GM19099 (cell line): Measurements from ENCODE around the gene SMAD2.

Experiments
- POLR2A ChIP-seq: IDR thresholded peaks from 3 replicates; pipeline ENCODE4 v1.6.1; 2011; ENCODE audit warnings: low read depth; ENCODE audit not compliant: insufficient read length; ENCODE audit errors: extremely low read depth

Gene SMAD2

GRCh38 chr18:47801817-47802216 lies 128.6 kb downstream of the SMAD2 start:
- TF ChIP-seq POLR2A = no peak

DNA sequence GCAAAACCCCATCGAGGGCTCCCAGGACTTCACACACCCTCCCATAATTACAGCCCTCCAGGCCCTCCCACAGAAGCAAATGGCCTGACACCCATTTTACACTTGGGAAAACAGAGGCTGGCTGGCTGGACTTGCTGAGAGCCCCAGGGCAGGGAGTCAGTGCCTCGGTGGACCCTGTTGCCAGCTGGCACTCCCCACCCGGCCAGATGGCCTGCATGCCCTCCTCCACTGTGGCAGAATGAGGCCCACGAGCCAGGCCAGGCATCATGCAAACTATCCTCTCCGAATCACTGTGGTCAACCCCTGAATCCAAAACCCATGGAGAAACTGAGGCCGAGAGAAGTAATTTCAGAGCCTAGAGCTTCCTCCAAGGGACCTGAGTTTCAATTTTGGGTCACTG lies 129.7 kb downstream of the SMAD2 start:
- no peak for TF ChIP-seq POLR2A

GRCh38 chr18:47800248-47800647 lies 130.2 kb downstream of the SMAD2 start:
- no peak for TF ChIP-seq POLR2A

- no peak for TF ChIP-seq POLR2A
These were observed 131.1 kb downstream of the SMAD2 start for GRCh38 chr18:47799376-47799775.

DNA sequence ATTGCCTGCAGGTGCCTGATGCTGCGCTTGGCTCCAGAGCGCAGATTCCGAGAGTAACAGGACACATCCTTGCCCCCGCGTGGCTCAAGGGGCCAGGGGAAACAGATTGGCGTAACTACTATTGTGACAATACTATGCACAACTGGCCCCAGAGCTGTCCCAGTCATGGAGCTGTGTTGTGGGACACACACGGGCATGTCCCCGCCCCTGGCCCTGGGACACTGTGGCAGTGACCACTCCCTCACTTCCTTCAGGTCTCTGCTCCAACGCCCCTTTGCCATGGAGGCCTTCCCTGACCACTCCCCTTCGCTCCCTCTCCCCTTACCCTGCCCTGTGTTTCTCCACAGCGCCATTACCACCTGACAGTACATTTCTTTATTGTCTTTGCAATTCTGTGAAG lies 132.1 kb downstream of the SMAD2 start:
- no peak for TF ChIP-seq POLR2A

- no peak for TF ChIP-seq POLR2A
These were observed 133.3 kb downstream of the SMAD2 start for GRCh38 chr18:47797126-47797525.

GRCh38 chr18:47795434-47795814 lies 135.0 kb downstream of the SMAD2 start:
- TF ChIP-seq POLR2A = no peak

DNA sequence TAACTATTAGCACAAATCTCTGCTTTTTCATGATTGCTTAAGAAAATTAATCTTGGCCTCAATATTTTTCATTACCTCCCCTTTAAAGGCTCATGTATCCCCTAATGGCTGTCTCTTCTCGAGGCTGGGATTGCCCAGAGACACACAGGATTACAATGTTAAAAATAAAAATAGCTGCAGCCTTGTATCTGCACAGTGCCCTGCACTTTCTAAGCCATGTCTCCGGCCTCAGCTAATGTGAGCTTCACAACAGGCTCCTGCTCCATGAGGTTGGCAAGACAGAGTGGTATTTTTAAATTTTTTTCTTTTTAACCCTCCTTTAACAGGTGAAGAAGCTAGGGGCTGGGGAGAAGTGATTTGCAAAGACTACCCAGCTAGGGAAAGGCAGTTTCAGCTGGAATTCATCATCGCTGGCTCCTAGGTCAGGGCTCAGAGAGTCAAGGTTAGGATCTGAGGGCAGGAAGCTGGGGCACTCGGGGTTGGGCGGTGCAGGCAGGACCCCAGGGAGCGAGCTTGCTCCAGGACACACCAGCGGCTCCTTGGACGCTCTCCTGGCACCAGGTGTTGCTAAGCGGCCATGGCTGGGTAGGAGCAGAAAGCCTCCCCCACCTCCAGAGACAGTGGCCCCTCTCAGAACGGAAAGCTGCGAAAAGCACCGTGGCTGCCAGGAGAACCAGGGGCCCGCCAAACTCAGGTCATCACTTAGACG lies 135.6 kb downstream of the SMAD2 start:
- no peak for TF ChIP-seq POLR2A

GRCh38 chr18:47793609-47794008 lies 136.8 kb downstream of the SMAD2 start:
- no peak for TF ChIP-seq POLR2A

DNA sequence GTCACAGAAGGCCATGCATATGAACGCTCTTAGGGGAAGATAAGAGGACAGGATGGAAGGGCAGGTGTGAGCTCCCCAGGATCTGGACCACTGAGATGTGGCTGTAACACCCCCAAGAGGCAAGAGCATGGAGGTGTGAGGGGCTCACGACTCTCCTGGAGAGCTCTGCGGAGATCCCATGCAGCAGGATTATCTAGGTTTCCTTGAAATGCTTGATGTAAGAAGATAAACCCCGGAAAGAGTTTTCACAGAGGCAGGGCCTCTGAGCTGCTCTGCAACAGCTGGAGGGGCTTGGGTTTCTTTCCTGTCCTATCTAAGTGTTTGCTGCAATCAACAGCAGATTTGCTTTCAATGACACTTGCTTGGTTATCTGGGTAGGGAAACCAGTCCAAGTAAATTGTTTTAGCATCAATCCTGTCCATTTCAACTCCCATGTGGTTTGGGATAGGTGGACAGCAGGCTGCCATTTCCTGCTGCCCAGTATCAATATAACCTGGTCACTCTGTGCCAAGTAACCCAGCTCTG lies 138.9 kb downstream of the SMAD2 start:
- TF ChIP-seq POLR2A = no peak

GRCh38 chr18:47790036-47790435 lies 140.4 kb downstream of the SMAD2 start:
- TF ChIP-seq POLR2A = no peak

DNA sequence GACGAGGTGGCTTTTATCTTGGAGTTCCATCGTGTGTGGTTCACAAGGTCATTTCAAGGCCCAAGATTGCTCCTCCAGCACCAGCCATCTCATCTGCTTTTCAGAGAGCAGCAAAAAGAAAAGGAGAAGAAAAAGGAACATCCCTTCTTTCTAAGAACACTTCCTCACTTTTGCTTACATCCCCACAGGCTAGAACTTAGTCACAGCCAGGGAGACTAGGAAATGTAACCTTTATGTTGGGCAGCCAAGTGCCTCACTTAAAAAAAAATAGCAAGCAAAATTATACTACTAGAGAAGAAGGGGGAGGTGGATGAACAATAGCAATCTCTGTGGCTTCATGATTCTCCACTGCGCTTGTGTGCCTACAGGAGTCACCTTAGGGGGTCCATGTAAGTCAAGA lies 141.8 kb downstream of the SMAD2 start:
- no peak for TF ChIP-seq POLR2A

DNA sequence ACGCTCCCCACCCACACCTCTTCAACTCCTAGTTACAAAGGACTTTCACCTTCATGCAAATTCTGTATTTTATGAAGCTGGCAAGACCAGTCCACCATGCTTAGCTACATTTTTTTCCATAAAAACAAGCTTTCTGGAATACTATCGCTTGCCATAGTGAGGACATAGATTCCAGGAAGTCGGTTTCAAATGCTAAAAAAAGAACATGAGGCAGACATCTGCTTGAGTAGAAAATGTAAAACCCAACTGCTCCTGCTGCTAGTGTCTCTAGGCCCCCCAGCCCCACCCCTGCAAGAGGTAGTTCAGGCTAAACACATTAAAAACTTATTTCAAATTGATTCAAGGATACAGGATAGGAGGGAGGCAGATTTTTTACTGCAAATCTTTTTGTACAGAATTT lies 148.9 kb downstream of the SMAD2 start:
- TF ChIP-seq POLR2A = no peak

- TF ChIP-seq POLR2A = no peak
These were observed 150.3 kb downstream of the SMAD2 start for GRCh38 chr18:47780011-47780725.

GRCh38 chr18:47779381-47779780 lies 151.1 kb downstream of the SMAD2 start:
- no peak for TF ChIP-seq POLR2A

DNA sequence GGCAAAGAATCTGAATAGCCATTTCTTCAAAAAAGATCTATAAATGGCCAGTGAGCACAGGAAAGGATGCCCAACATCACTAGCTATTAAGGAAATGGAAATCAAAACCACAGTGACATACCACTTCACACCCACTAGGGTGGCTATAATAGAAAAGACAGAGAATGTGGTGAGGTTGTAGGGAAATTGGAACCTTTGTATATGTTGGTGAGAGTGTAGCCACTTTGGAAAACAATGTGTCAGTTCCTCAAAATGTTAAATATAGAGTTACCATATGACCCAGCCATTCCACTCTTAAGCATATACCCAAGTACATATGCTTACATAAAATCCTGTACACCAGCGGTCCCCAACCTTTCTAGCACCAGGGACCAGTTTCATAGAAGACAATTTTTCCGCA lies 152.8 kb downstream of the SMAD2 start:
- TF ChIP-seq POLR2A = no peak
